Activated effector memory CD4-positive, alpha-beta T cell treated with anti-CD3 and anti-CD28 coated beads, Interleukin-2, amount 50 U/mL, for 16 hours (primary cell): ENCODE measurements around the gene SLC5A5.

ENCODE experiments used
- DNase-seq: peaks from one replicate; pipeline ENCODE4 v3.0.0-alpha.2; 2020

Gene SLC5A5

DNA sequence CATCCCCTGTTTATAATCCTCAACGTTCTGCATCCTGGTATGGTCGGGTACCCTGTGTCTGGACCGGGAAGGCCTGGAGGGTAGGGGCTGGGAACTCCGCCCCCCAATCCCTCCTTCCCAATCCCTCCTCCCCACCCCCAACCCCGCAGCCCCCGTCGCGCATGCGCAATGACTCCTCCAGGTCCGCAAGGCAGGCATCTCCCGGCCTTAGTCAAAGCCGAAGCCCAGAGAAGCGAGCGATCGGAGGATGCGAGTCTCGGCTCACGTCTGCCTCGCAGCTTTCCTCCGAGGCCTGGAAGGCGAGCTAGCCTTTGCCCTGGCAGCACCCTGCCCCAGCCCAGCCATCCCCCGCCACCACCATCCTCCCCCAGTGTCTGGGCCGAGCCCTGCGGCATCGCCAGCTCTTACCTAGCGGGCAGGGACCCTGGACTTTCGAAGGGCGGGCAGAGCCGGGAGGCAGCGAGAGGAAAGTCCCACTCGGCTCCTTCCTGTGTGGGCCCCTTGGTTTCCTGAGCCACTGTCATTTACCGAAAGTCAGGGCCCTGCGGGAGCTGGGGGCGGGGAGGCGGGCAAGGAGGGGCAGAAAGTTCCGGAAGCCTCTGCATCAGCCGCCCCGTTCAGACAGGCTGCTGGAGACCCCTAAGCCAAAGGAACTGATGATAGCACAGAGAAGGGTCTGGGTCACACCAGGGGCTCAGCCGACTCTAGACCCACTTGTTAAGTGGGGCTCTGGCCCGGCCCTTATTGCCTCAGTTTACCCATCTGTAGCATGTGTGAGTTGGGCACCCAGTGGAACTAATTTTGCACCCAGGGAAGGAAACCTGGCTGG lies 24.0 kb upstream of the SLC5A5 start, which contains the start of gene JAK3:
Gene JAK3 (minus strand): TSS at position 445 of the 829 bp plus-strand sequence. CDS start 3,565 bp downstream, outside the sequence.
- DNase-seq = peak; percentile 95

DNA sequence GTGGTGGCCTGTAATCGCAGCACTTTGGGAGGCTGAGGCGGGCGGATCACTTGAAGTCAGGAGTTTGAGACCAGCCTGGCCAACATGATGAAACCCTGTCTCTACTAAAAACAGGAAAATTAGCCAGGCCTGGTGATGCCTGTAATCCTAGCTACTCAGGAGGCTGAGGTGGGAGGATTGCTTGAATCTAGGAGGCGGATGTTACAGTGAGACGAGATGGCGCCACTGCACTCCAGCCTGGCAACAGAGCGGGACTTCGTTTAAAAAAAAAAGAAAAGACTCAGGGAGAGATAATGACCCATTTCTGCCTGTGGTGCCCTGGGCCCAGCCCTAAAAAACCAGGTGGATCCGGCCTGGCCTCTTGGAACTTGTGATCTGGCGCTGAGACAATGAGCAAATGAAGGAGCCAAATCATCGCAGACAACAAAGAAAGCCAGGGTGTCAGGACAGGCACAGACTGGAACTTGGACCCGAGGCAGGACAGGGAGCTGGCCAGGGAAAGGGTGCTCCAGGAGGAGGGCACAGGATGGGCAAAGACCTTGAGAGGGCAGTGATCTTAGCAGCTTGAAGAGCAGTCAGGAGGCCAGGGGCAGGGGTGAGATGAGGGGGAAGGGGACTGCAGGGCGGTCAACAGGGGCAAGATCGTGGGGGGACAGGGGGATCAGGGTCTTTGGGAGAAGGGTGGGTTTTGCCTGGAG lies 23.0 kb upstream of the SLC5A5 start:
- no peak for DNase-seq

DNA sequence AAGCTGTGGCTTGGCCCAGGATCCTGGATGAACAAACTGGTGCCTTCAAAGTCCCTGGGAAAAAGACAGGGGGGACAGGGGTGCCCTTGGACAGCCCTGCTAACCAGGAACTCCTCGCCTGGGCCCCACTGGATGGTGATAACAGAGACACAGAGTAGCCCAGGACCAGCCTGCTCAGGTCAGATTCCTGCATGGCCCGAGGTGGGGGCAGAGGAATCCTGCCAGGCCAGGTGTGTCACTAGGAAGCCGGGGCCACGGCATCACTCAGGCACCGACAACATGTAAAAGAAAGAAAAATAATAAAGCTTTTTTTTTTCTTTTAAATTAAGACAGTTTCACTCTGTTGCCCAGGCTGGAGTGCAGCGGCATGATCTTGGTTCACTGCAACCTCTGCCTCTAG lies 17.7 kb upstream of the SLC5A5 start:
- DNase-seq = no peak

DNA sequence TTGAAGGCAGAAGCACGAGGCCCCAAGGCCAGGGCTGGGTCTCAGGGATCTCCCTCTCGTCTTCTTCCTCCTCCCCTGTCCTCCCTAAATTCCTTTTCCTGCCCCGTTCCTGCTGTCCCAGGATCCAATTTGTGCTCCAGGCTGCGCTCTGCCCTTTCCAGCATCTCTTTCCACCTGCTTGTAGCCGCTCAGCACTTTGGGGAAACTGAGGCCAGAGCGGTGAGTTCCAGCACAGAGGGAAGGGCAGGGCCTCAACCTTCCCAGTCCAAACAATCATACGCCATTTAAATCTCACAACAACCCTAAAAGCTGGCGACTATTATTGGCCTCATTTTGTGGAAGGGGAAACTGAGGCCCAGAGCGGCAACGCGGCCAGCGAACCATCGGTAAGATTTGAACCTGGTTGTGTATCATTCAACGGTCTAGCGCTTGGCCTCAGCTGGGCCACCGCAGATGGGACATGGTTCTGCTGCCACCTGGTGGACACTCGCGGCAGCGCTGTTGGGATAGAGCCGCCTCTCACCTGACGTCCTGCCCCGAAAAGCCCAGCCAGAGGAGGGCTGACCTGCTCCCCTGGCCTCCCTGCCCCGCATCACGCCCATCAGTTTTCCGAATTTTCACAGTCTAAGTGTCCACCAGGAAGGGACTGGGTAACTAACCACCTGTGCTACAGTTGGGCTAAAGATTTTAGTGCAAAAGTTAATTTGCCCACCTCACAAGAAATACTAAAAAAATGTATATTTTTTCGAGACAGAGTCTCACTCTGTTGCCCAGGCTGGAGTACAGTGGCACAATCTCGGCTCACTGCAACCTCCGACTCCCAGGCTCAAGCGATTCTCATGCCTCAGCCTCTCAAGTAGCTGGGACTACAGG lies 16.2 kb upstream of the SLC5A5 start:
- peak; percentile 97 for DNase-seq

DNA sequence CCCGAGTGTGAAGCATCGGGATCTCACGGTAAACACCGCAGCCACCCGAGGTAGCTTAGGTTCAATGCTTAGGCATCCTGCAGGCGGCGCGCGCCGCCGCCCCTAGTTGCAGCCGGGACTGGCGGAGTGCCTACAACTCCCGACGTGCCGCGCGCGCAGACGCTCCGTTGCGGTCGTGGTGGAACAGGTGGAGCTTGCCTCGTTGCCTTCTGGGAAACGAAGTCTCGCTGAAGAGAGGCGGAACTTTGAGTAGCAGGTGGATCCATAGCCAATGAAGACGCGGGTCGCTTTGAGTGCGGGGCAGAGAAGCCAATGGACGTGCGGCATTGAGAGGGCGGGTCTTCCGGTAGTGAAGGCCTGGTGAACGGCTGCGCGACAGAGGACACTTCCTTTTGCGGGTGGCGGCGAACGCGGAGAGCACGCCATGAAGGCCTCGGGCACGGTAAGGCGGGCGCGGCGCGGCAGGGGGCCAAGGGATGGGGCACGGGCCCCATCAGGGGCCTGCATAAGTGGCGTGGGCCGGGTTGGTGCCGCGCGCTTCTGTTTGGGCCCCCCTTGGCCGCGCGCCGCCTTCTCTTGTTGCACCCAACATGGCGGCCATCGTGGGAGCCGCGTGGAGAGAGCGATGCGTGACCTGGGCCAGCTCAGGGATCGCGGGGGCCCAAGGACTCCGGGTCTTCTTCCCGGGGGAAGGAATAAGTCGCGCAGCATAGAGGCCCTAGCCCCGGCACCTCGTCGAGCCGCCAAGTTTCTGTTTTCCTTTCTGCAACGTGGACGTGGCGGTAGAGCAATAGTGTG lies 12.0 kb upstream of the SLC5A5 start, which contains the start of gene RPL18A:
Gene RPL18A (plus strand): TSS at position 378 of the 798 bp plus-strand sequence. CDS start 47 bp downstream, at position 425.
- peak; percentile 100 for DNase-seq

DNA sequence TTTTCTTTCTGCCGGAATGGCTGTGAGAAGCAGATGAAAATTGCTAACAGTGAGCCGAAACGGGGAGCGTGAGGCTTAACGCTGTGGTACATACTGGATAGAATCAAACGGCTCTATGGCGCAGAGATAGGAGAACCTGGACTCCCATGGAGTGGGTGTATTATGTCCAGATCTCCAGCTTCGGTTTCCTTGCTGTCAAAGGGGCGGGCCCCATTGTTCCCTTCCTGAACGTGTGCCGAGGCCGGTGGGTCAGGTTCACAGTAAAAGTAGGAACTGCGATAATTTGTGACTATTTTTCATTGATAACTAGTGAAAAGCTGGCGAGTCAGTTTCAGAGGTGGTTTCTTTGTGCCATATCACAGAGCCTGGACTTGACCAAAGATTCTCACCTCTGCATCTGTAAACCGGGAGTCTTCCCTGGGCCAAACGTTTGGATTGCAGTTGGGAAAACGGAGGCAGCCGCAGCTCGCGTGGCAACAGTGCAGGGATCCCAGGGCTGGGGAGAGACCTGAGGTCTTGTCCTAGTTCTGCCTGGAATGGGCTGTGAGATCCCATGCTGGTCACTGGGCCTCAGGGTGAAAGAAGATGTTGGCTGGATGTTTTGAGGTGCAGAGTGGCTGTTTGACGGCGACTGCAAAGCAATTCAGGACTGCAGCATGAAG lies 11.3 kb upstream of the SLC5A5 start:
- no peak for DNase-seq

DNA sequence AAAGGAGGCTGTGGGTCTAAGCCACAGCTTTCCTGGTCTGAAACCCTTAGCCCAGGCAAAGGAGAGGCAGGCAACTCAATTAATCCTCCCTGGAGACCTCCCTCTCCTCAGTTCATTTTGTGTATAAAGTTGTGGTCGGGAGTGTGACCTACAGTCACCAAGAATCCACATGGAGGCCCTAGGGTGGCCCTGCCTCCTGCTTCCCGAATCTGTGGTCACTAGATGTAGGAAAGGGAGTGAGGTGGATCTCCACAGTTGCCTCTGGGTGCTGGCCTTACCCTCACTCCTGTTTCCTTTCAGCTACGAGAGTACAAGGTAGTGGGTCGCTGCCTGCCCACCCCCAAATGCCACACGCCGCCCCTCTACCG lies 10.8 kb upstream of the SLC5A5 start:
- no peak for DNase-seq

DNA sequence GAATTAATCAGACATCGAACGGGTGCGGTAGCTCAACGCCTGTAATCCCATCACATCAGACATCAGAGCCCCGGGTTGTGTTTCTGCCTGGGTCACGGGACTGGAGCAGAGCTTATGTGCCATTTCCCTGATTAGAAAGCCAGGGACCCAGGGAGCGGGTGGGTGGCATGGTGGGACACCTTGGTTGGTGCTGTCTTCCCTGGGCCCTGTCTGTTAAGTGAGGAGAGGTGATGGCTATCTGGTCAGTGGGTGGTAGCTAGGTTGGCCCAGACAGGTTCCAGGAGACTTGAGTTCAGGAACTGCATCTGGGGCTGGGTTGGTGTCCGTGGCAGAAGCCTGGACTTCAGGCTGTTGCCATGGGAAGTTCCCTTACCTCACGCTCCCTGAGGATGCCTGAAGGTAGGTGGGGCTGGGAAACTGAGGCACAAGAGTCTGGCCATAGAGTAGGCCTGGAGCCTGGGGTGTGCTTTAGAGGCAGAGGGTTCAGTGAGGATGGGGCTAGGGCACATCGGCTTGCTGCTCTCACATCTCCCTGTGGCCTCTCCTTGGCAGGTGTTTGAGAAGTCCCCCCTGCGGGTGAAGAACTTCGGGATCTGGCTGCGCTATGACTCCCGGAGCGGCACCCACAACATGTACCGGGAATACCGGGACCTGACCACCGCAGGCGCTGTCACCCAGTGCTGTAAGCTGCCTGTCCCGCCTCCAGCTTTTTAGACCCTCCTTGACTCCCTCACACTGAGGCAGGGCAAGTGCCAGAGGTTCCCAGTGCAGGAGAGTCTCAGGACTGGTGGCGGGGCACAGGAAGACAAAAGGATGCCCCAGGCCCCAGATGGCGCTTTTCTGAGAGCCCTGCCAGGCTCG lies 10.0 kb upstream of the SLC5A5 start:
- DNase-seq = no peak

DNA sequence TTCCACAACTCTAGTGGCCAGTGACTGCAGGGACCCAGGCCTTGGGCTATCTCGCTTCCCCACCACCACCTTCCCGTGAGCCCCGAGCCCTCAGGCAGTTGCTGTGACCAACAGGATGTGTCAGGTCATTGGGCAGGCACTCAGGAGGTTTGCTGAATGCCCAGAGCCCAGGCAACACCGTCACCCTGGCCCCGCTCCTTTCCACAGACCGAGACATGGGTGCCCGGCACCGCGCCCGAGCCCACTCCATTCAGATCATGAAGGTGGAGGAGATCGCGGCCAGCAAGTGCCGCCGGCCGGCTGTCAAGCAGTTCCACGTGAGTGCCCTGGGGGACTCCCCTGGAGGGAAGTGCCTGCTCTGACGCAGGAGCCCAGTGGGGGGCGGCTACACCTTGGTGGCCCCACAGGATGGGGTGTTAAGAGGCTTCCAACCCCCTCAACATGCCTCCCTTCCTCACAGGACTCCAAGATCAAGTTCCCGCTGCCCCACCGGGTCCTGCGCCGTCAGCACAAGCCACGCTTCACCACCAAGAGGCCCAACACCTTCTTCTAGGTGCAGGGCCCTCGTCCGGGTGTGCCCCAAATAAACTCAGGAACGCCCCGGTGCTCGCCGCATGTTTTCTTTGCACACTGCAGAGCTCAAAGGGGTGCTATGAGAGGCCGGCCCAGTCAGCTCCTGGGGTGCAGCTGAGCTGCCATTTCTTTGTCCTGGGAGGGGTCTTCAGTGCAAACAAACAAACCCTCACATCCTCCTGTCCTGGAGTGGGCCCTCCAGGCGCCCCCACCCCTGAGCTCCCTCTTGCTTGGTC lies 8.8 kb upstream of the SLC5A5 start:
- no peak for DNase-seq

DNA sequence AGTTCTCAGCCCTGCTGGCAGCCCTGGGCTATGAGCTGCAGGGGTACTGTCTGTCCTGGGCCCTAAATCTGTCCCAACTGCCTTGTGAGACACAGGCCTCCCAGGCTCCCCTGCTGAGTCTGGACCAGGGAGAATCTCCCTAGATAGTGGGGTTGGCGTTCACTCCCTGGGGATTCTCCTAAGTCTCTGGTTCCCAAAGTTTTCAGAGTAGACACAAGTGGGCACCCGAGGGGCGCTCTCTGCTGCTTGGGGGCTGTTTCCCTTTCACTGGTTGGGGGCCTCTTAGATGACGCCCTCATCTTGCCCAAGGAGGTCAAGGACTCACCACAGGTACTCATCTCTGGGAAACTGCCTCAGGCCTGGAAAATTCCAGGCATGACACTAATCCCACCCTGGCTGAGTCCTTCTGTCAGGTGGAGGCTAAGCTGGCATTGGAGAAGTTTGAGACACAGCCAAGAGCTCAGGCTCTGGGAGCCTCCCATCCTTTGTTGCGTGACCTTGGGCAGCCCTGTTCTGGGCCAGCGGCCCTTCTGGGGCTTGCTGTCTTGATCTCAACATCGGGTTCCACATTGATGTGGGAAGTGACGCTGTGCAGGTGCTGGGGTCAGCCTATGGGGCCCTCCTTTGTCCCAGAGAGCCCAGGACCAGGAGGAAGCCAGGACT lies 8.1 kb upstream of the SLC5A5 start:
- DNase-seq = no peak

DNA sequence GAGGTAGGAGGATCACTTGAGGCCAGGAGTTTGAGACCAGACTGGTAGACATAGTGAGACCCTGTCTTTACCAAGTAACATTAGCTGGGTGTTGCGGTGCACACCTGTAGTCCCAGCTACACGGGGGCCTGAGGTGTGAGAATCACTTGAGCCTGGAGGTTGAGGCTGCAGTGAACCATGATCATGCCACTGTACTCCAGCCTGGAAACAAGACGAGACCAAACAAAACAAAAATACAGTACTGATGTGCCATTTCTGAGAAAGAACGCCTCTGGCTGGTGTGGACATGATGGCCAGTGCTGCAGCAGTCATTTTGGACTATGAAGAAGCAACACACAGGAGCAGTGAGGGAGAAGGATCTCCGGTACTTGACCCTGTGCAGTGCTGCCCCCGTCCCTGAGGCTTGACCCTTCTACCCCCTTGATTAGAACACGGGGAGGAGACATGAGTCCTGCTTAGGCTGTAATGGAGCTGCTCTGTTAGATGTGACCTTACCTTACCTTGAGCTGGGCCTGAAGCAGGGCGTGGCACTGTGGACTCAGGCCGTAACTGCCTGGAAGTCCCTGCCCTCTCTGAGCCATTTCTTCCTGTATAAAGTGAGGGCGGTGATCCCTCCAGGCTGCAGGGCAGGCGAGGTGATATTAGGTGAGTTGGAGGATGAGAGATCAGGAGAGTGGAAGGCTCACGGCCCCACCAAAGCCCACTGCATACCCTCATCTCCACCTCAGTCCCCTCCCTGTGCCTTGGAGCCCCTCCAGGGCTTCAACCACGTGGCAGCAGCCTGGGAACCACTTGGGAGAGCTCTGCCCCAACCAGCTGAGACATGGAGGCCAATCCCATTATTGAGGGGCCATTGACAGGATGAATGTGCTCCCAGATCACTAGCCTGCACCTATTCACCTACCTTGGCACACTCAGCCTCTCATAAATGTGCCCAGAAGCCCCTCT lies 6.1 kb upstream of the SLC5A5 start:
- DNase-seq = no peak

DNA sequence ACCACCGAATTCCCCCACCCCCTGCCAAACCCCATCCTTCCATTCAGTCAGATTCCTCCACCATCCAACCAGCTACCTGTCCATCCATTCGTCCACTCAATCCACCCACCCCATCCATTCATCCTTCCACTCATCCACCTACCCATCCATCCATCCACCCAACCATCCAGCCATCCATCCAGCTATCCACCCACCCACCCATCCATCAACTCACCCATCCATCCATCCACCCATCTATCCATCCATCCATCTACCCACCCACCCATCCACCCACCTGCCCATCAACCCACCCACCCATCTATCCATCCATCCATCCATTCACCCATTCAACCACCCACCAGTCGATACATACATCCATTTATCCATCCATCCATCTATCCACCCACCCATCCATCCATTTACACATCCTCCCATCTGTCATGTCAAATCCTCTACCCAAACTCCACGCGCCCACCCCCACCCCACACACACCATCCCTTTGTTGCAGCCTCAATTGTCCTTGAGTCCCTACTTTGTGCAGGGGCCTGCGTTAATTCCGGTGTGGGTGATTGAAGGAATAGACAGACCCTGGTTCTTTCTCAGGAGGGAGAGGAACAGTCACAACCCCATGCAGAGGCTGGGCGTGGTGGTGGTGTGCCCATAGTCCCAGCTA lies 5.3 kb upstream of the SLC5A5 start:
- no peak for DNase-seq

DNA sequence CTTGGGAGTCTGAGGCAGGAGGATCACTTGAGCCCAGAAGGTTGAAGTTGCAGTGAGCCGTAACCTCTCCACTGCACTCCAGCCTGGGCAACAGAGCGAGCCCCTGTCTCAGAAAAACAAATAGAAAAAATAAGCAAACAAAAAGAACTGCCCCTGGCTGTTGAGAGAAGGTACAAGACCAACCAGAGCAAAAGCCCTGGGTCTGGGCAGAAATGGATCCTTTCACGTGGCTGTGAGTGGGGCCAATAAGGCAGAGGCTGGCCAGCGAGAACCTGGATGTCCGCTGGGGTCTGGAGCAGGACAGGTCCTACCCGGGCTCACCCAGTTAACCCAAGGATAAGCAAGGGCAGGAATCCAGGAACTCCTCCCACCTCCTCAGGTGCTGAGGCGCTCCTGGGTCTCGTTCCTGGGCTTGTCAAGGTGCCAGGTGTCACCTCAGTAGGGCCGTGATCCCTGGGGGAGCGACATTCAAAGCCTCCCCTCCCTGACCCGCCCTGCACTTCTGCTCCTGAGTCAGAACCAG lies 4.7 kb upstream of the SLC5A5 start:
- DNase-seq = no peak

DNA sequence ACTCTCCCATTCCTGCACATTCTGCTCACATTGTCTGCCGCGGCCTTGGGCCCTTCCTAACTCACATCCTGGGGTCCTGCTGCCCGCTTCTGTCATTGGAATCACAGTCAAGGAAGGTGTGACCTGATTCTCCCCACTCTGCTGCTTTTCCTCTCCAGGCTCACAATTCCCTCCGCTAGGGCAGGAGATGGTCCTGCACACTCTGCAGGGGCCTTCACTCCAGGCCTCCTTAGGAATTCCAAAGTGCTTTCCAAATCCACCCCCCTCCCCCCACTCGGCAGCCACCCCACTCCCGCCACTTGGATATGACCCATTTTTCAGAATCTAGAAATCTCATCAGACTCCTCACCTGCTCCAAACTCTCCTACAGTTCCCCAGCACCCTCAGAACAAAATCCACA lies 3.1 kb upstream of the SLC5A5 start:
- no peak for DNase-seq

DNA sequence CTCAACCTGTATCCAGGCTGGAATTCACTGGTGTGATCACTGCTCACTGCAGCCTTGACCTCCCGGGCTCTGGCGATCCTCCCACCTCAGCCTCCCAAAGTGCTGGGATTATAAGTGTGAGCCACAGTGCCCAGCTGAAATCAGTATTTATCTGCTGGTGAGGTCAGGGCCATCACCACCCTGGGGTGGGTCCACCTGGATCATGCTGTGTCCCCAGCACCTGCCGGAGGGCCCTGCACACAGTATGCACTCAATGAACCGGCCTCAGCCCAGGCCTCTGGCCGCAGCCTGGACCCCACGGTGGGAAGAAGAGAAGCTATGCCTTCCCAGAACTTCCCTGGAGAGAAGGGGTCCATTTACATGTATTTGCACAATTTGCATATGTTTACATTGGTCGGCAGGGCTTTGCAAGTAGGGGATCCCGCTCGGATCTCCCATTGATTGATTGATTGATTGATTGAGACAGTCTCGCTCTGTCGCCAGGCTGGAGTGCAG lies 2.6 kb upstream of the SLC5A5 start:
- DNase-seq = no peak

DNA sequence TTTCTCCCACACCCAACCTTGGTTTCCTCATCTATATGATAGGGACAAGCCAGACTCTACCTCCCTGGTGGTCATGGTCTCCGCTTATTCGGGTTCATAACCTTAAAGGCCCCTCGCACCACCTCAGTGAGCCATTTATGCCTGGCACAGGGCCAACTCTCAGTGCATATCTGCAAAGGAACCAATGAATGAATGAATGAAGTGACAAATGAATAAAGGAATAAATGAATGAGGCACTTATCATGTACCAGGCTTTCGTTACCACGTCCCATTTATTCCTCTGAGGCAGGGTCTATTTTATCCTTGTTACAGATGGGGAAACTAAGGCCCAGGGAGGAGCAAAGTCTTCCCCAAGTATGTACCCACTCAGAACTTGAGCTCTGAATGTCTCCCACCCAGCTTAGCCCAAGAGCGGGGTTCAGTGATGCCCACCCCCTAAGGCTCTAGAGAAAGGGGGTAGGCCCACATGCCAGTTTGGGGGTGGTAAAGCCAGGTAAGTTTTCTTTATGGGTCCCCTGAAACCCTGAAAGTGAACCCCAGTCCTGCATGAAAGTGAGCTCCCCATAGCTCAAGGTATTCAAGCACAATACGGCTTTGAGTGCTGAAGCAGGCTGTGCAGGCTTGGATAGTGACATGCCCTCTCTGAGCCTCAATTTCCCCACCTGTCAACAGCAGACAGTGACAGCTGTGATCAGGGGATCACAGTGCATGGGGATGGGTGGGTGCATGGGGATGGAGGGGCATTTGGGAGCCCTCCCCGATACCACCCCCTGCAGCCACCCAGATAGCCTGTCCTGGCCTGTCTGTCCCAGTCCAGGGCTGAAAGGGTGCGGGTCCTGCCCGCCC lies 490 bp upstream of the SLC5A5 start:
- no peak for DNase-seq
